Measurements from ENCODE around the gene KIF20A. TPM values are rescaled to one million over a fixed set of nuclear protein-coding genes. Genes with fewer than 3 reads are reported as not detected.
"Not testable (repeated sequence)": the region's sequence is repeated elsewhere in the genome, so short reads cannot be mapped to it uniquely, and the experiment has no call there.

The KIF20A gene
- polyA plus RNA-seq: 1 to 10 TPM; 8.8 to 9.9 TPM

DNA sequence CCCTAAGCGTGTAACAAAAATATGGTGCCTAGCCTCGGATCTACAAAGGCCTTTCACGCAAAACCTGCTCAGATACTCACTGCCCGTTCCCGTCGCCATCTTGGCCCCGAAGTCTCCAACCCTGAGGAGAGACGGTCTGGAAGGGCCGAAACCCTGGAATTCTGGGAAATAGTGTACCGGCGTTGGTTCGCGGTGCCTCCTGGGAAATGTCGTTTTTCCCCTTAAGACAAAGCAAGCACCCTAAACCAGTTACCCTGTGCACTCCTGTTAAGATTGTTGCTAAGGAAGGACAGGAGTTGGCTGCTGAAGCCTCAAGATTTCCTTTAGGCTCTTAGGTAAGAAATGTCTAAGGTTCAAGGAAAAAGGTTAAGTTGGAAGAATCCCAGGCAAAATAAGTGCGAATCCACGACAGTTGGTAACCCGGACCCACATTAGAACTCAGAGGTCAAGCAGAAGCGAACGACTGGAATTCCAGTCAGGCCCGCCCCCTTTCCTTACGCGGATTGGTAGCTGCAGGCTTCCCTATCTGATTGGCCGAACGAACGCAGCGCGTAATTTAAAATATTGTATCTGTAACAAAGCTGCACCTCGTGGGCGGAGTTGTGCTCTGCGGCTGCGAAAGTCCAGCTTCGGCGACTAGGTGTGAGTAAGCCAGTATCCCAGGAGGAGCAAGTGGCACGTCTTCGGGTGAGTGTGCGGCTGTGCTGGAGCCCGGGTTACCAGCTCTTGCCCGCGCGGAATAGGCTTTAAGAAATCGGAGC, at the start of gene KIF20A, which contains the start of gene BRD8:
Gene KIF20A (plus strand): TSS at position 597 of the 761 bp plus-strand sequence. CDS start 569 bp downstream, outside the sequence.
Gene BRD8 (minus strand): TSS at position 115 of the 761 bp plus-strand sequence. CDS start 16 bp downstream, at position 99.
- H3K4me3 ChIP-seq (ENCODE audit: low read depth in 1 of 2, low read length in 2 of 2): peak within 1 kb of the TSS; percentile 84 to 96
- H3K27me3 ChIP-seq (ENCODE audit: control insufficient read depth in 1 of 2, insufficient read depth in 2 of 2, low read length in 2 of 2): no peaks in the 10 kb centered on the region
- 0% methylated on average over 41 of the region's 41 CpGs for WGBS, 2 donors
- H3K27ac ChIP-seq (ENCODE audit: low read depth in 2 of 2, low read length in 1 of 2): peak within 1 kb of the TSS; percentile 87 to 90
- H3K36me3 ChIP-seq (ENCODE audit: control insufficient read depth in 2 of 2, insufficient read depth in 2 of 2, low read length in 1 of 2): peaks cover 2 to 5% of the 10 kb centered on the region in 2 donors
- peaks cover 4 to 6% of the 10 kb centered on the region in 2 donors for H3K4me1 ChIP-seq (ENCODE audit: control insufficient read depth in 2 of 2, insufficient read depth in 2 of 2, low read length in 1 of 2)
- no peaks in the 10 kb centered on the region for H3K9me3 ChIP-seq (ENCODE audit: control insufficient read depth in 2 of 2, insufficient read depth in 1 of 2, low read depth in 1 of 2, low read length in 1 of 2)

DNA sequence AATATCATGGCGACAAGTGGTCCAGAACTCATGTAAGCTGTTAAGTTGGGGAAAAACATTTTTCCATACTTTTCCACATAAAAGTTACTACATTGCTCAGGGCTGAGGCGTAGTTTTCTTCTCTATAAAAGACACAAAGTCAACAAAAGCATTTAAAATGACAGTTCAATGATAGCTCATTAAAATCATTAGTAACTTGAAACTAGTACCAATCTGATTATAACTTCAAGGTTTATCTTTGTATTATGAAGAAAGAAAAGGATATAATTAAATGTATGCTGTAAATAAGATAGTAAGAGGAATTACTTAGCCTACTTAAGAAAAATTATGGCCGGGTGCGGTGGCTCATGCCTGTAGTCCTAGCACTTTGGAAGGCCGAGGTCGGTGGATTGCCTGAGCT, 49.6 kb upstream of the KIF20A start:
- whole genome bisulfite sequencing, 2 donors: 90 to 91% methylated on average over 6 of the region's 6 CpGs
- no peak overlapping the region for H3K27ac ChIP-seq (ENCODE audit: low read depth in 2 of 2, low read length in 1 of 2)

DNA sequence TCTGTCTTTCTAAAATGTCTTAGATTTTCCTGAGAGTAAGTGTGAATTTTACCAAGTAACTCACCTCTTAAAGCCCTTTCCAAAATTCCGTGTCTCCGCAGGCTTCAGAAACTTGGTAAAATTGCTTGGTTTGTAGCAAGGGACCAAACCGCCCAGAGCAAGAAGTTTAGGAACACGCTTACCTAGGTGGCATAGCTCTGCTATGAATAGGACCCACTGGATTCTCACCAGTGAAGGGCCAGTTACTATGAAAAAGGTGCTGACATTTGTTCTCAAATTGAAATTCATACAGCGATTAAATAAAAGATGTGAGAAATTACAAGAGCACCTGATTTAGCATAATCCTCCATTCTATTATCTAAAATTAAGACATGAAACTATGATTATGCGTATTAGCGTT, 46.4 kb upstream of the KIF20A start:
- H3K4me1 ChIP-seq (ENCODE audit: control insufficient read depth in 2 of 2, insufficient read depth in 2 of 2, low read length in 1 of 2): no peaks in the 10 kb centered on the region
- no peak overlapping the region for H3K4me3 ChIP-seq (ENCODE audit: low read depth in 1 of 2, low read length in 2 of 2)
- no peaks in the 10 kb centered on the region for H3K9me3 ChIP-seq (ENCODE audit: control insufficient read depth in 2 of 2, insufficient read depth in 1 of 2, low read depth in 1 of 2, low read length in 1 of 2)
- H3K27me3 ChIP-seq (ENCODE audit: control insufficient read depth in 1 of 2, insufficient read depth in 2 of 2, low read length in 2 of 2): no peaks in the 10 kb centered on the region
- H3K36me3 ChIP-seq (ENCODE audit: control insufficient read depth in 2 of 2, insufficient read depth in 2 of 2, low read length in 1 of 2): no peaks in the 10 kb centered on the region
- H3K27ac ChIP-seq (ENCODE audit: low read depth in 2 of 2, low read length in 1 of 2): no peak overlapping the region
- WGBS, 2 donors: 87 to 90% methylated on average over 7 of the region's 7 CpGs

More for the DNA sequence above, 49.6 kb upstream of the KIF20A start:
- H3K9me3 ChIP-seq (ENCODE audit: control insufficient read depth in 2 of 2, insufficient read depth in 1 of 2, low read depth in 1 of 2, low read length in 1 of 2): no peaks in the 10 kb centered on the region
- H3K4me3 ChIP-seq (ENCODE audit: low read depth in 1 of 2, low read length in 2 of 2): no peak overlapping the region
- no peaks in the 10 kb centered on the region for H3K27me3 ChIP-seq (ENCODE audit: control insufficient read depth in 1 of 2, insufficient read depth in 2 of 2, low read length in 2 of 2)
- no peaks in the 10 kb centered on the region for H3K36me3 ChIP-seq (ENCODE audit: control insufficient read depth in 2 of 2, insufficient read depth in 2 of 2, low read length in 1 of 2)
- H3K4me1 ChIP-seq (ENCODE audit: control insufficient read depth in 2 of 2, insufficient read depth in 2 of 2, low read length in 1 of 2): no peaks in the 10 kb centered on the region

DNA sequence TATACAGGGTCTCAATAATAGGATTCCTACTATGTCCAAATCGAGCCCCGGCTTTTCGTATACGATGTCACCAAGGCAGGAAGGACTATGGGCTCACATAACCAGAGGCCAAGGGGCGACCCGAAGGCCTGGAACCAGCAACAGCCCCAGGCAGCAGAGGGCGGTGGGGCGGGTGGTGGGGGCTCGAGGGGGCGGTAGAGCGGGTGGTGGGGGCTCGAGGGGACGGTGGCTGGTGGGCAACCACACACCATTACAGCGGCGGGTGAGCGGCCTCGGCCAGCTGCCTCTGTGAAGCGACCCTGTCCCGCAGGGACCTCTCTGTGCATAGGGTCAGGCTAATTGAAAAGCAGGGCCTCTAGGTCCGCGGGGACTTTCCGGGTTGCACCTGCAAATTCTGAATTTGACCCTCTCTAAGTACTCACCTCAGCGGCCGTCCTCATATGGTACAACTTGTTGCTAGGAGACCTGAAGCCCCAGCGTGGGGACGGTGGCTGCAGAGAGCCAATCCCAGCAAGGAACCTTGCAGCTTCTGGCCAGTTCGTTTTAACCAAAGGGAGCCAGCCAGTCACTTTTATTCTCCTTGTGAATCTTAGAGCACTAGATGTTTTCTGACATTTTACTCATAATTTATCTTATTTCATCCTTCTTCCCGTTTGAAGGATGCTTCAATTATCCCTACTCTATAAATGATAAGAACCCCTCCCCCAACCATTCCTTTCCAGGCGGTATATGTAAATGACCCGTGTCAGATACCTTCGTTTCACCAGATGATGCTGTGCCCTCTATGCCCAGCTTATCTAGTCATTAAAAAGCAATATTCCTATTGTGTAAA, 39.7 kb upstream of the KIF20A start, which contains the start of gene NME5:
Gene NME5 (minus strand): TSS at position 480 of the 832 bp plus-strand sequence. CDS start 648 bp downstream, outside the sequence.
- H3K4me1 ChIP-seq (ENCODE audit: control insufficient read depth in 2 of 2, insufficient read depth in 2 of 2, low read length in 1 of 2): no peaks in the 10 kb centered on the region
- H3K27ac ChIP-seq (ENCODE audit: low read depth in 2 of 2, low read length in 1 of 2): no peak within 1 kb of the TSS
- WGBS, 2 donors: 17 to 20% methylated on average over 30 to 31 of the region's 31 CpGs
- H3K27me3 ChIP-seq (ENCODE audit: control insufficient read depth in 1 of 2, insufficient read depth in 2 of 2, low read length in 2 of 2): no peaks in the 10 kb centered on the region
- H3K36me3 ChIP-seq (ENCODE audit: control insufficient read depth in 2 of 2, insufficient read depth in 2 of 2, low read length in 1 of 2): no peaks in the 10 kb centered on the region
- H3K9me3 ChIP-seq (ENCODE audit: control insufficient read depth in 2 of 2, insufficient read depth in 1 of 2, low read depth in 1 of 2, low read length in 1 of 2): no peaks in the 10 kb centered on the region
- H3K4me3 ChIP-seq (ENCODE audit: low read depth in 1 of 2, low read length in 2 of 2): peak within 1 kb of the TSS; percentile 38 to 41

DNA sequence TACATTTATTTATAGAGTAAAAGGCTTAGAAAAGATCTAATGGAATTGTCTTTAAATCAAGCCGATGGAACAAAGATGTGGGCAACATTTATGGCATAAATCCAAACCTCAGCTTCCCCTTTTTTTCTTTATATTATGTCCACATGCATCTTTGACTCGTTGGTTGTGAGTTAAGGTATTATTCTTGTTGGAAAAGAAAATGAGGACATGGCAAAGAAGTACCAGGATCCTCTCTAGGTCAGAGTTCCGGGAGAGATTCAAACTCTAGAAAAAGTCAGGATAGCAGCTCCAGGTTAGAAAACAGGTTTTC, 39.2 kb upstream of the KIF20A start:
- Histone ChIP-seq H3K27ac (ENCODE audit: low read depth in 2 of 2, low read length in 1 of 2) (no peak overlapping the region), H3K9me3 (ENCODE audit: control insufficient read depth in 2 of 2, insufficient read depth in 1 of 2, low read depth in 1 of 2, low read length in 1 of 2) (no peaks in the 10 kb centered on the region), H3K4me3 (ENCODE audit: low read depth in 1 of 2, low read length in 2 of 2) (no peak overlapping the region), H3K36me3 (ENCODE audit: control insufficient read depth in 2 of 2, insufficient read depth in 2 of 2, low read length in 1 of 2) (no peaks in the 10 kb centered on the region), H3K27me3 (ENCODE audit: control insufficient read depth in 1 of 2, insufficient read depth in 2 of 2, low read length in 2 of 2) (no peaks in the 10 kb centered on the region), H3K4me1 (ENCODE audit: control insufficient read depth in 2 of 2, insufficient read depth in 2 of 2, low read length in 1 of 2) (no peaks in the 10 kb centered on the region)
- 59 to 67% methylated on average over 3 of the region's 3 CpGs for WGBS, 2 donors

DNA sequence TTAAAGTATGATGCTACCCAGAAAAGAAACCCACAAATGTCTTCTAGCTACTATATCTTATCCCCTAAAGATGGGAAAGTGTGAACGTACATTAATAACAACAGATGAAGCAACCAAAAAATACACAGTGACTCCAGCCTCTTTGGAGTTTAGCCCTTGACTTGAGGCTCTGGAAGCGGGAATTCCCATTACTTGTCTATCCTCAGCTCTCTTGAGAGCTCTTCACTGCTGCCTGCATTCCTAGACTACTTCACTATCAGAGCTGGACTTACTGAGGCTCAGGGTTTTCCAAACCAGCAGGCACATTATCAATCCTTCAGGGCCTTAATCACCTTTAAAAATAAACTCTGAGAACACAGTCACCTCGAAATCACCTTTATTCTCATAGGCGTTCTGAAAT, 38.6 kb upstream of the KIF20A start:
- no peaks in the 10 kb centered on the region for H3K4me1 ChIP-seq (ENCODE audit: control insufficient read depth in 2 of 2, insufficient read depth in 2 of 2, low read length in 1 of 2)
- WGBS, 2 donors: 64 to 74% methylated on average over 4 of the region's 4 CpGs

DNA sequence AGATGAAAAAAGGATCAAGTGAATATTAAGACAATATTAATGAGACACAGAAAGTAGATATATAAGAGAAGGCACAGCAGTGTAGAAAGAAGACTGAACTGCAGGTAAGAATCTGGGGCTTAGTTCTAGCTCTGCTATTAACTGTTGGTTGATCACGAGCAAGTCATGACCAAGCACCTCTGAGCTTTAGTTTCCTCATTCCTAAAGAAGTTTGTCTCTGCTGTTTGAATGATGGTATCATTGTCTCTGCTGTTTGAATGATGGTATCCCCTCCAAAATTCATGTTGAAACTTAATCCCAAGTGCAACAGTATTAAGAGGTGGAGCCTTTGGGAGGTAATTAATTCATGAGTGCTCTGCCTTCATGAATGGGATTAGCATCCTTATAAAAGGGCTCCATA, 37.2 kb upstream of the KIF20A start:
- Histone ChIP-seq H3K4me1 (ENCODE audit: control insufficient read depth in 2 of 2, insufficient read depth in 2 of 2, low read length in 1 of 2) (no peaks in the 10 kb centered on the region), H3K36me3 (ENCODE audit: control insufficient read depth in 2 of 2, insufficient read depth in 2 of 2, low read length in 1 of 2) (no peaks in the 10 kb centered on the region), H3K27ac (ENCODE audit: low read depth in 2 of 2, low read length in 1 of 2) (no peak overlapping the region), H3K27me3 (ENCODE audit: control insufficient read depth in 1 of 2, insufficient read depth in 2 of 2, low read length in 2 of 2) (no peaks in the 10 kb centered on the region), H3K9me3 (ENCODE audit: control insufficient read depth in 2 of 2, insufficient read depth in 1 of 2, low read depth in 1 of 2, low read length in 1 of 2) (no peaks in the 10 kb centered on the region), H3K4me3 (ENCODE audit: low read depth in 1 of 2, low read length in 2 of 2) (no peak overlapping the region)
- WGBS, 2 donors: 43 to 45% methylated on average over 1 of the region's 1 CpG

More for the DNA sequence above, 38.6 kb upstream of the KIF20A start:
- Histone ChIP-seq H3K27ac (ENCODE audit: low read depth in 2 of 2, low read length in 1 of 2) (no peak overlapping the region), H3K4me3 (ENCODE audit: low read depth in 1 of 2, low read length in 2 of 2) (no peak overlapping the region), H3K27me3 (ENCODE audit: control insufficient read depth in 1 of 2, insufficient read depth in 2 of 2, low read length in 2 of 2) (no peaks in the 10 kb centered on the region), H3K36me3 (ENCODE audit: control insufficient read depth in 2 of 2, insufficient read depth in 2 of 2, low read length in 1 of 2) (no peaks in the 10 kb centered on the region), H3K9me3 (ENCODE audit: control insufficient read depth in 2 of 2, insufficient read depth in 1 of 2, low read depth in 1 of 2, low read length in 1 of 2) (no peaks in the 10 kb centered on the region)

DNA sequence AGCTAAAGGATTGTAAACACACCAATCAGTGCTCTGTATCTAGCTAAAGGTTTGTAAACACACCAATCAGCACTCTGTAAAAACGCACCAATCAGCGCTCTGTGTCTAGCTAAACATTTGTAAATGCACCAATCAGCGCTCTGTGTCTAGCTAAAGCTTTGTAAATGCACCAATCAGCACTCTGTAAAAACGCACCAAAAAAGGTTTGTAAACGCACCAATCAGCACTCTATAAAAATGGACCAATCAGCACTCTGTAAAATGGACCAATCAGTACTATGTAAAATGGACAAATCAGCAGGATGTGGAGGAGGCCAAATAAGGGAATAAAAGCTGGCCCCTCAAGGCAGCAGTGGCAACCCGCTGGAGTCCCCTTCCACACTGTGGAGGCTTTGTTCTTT, 35.3 kb upstream of the KIF20A start:
- H3K27me3 ChIP-seq (ENCODE audit: control insufficient read depth in 1 of 2, insufficient read depth in 2 of 2, low read length in 2 of 2); H3K4me3 ChIP-seq (ENCODE audit: low read depth in 1 of 2, low read length in 2 of 2); H3K36me3 ChIP-seq (ENCODE audit: control insufficient read depth in 2 of 2, insufficient read depth in 2 of 2, low read length in 1 of 2); H3K4me1 ChIP-seq (ENCODE audit: control insufficient read depth in 2 of 2, insufficient read depth in 2 of 2, low read length in 1 of 2); H3K9me3 ChIP-seq (ENCODE audit: control insufficient read depth in 2 of 2, insufficient read depth in 1 of 2, low read depth in 1 of 2, low read length in 1 of 2); H3K27ac ChIP-seq (ENCODE audit: low read depth in 2 of 2, low read length in 1 of 2): not testable (repeated sequence)
- 89 to 90% methylated on average over 6 of the region's 6 CpGs for WGBS, 2 donors

DNA sequence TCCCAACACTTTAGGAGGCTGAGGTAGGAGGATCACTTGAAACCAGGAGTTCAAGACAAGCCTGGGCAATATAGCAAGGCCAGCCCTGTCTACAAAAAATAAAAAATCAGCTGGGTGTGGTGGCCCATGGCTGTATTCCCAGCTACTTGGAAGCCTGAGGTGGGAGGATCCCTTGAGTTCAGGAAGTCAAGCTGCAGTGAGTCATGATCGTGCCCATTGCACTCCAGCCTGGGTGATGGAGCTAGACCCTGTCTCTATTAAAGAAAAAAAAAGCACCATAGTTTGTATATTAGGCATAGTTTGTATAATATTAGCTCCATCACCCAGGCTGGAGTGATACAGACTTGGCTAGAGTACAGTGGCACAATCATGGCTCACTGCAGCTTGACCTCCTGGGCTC, 30.1 kb upstream of the KIF20A start:
- Histone ChIP-seq H3K27ac (ENCODE audit: low read depth in 2 of 2, low read length in 1 of 2) (no peak overlapping the region), H3K27me3 (ENCODE audit: control insufficient read depth in 1 of 2, insufficient read depth in 2 of 2, low read length in 2 of 2) (no peaks in the 10 kb centered on the region), H3K4me3 (ENCODE audit: low read depth in 1 of 2, low read length in 2 of 2) (no peak overlapping the region), H3K4me1 (ENCODE audit: control insufficient read depth in 2 of 2, insufficient read depth in 2 of 2, low read length in 1 of 2) (no peaks in the 10 kb centered on the region), H3K36me3 (ENCODE audit: control insufficient read depth in 2 of 2, insufficient read depth in 2 of 2, low read length in 1 of 2) (no peaks in the 10 kb centered on the region), H3K9me3 (ENCODE audit: control insufficient read depth in 2 of 2, insufficient read depth in 1 of 2, low read depth in 1 of 2, low read length in 1 of 2) (no peaks in the 10 kb centered on the region)
- 19 to 37% methylated on average over 1 of the region's 1 CpG for WGBS, 2 donors

All from esophagus (tissue), 2 donors.